K562 (cell line): ENCODE results near the gene OR10C1. TPM values are rescaled to one million over a fixed set of nuclear protein-coding genes. Genes with fewer than 3 reads are reported as not detected.

ENCODE experiments used
- ATAC-seq: fragments of 200-7000 bp; cut with Tn5 transposase; 3 replicates; pipeline ENCODE4 v1.9.1; 2020; ENCODE audit warnings: moderate library complexity
- BruUV-seq: library from RNA; stranded (reverse); fragments of 400-500 nt; replicated peaks from 2 replicates; lab custom pipeline; 2021; lab: Mats Ljungman, UMichigan
- CTCF ChIA-PET: fragments of 300-600 bp; formaldehyde crosslinking; extraction: SDS; loops from one replicate; lab custom pipeline; 2021; ENCODE audit warnings: low intra/inter-chr PET ratio; lab: Yijun Ruan, JAX
- POLR2A ChIA-PET: fragments of 300-600, 350-650 bp; sonication (Branson Sonifier 250); formaldehyde crosslinking; extraction: SDS; loops from one replicate; lab custom pipeline; 2021; ENCODE audit warnings: antibody characterized with exemption, inconsistent platforms; lab: Yijun Ruan, JAX
- DNase-seq, 4 experiments: peaks; one replicate each; pipeline versions ENCODE4 v3.0.0 to v3.0.0-alpha.2; 2011 to 2018; ENCODE audit warnings: low spot score in 3 of 4, mixed read lengths in 3 of 4; ENCODE audit errors: extremely low read depth in 1 of 4
- FAIRE-seq: peaks from 2 replicates; lab custom pipeline; 2011; peaks lifted over from hg19 to GRCh38; lab: Jason Lieb, UNC
- H2AFZ ChIP-seq: 2 replicates; pipeline ENCODE4 v1.6.0; 2011; ENCODE audit warnings: low read depth, low read length, control low read depth, inconsistent platforms
- H3K27ac ChIP-seq: fragments of 200-600 bp; 3 replicates; pipeline ENCODE4 v1.8.0; 2011; ENCODE audit warnings: low read depth, mild to moderate bottlenecking, control low read depth, inconsistent platforms, low read length, moderate library complexity, mixed read lengths; ENCODE audit errors: extremely low read depth
- H3K27me3 ChIP-seq, 2 experiments: fragments of 300-600 bp in 1 of 2; 2 replicates in 1 of 2; 3 replicates in 1 of 2; pipeline versions ENCODE4 v1.6.0 to v1.8.0; 2011; ENCODE audit warnings: inconsistent platforms in 2 of 2, low read length in 2 of 2, mild to moderate bottlenecking in 1 of 2, mixed read lengths in 1 of 2, moderate library complexity in 1 of 2; ENCODE audit not compliant: control insufficient read depth in 2 of 2, insufficient read depth in 2 of 2
- H3K36me3 ChIP-seq: fragments of 300-600 bp; 3 replicates; pipeline ENCODE4 v1.8.0; 2011; ENCODE audit warnings: mild to moderate bottlenecking, low read length, inconsistent platforms; ENCODE audit not compliant: control insufficient read depth, insufficient read depth
- H3K4me1 ChIP-seq, 2 experiments: fragments of 200-600 bp in 1 of 2; replicated peaks in 1 of 2; 2 replicates in 1 of 2; 3 replicates in 1 of 2; pipeline versions ENCODE4 v1.5.1 to v1.8.0; 2011; ENCODE audit warnings: inconsistent platforms in 2 of 2, low read length in 2 of 2, mild to moderate bottlenecking in 1 of 2, mixed read lengths in 1 of 2, moderate library complexity in 1 of 2; ENCODE audit not compliant: control insufficient read depth in 2 of 2, insufficient read depth in 2 of 2
- H3K4me2 ChIP-seq: 2 replicates; pipeline ENCODE4 v1.6.1; 2011; ENCODE audit warnings: low read length, control low read depth, inconsistent platforms, mixed read lengths; ENCODE audit not compliant: insufficient read depth
- H3K4me3 ChIP-seq: fragments of 200-600 bp; sonication (generic), shearing (Covaris generic); 2 replicates; pipeline ENCODE4 v1.5.1; 2016; ENCODE audit warnings: control low read depth, inconsistent platforms
- H3K79me2 ChIP-seq: fragments of 200-600 bp; 3 replicates; pipeline ENCODE4 v1.8.0; 2011; ENCODE audit warnings: low read length, inconsistent platforms; ENCODE audit not compliant: control insufficient read depth, insufficient read depth
- H3K9ac ChIP-seq, 2 experiments: 2 replicates each; pipeline versions ENCODE4 v1.6.0 to v1.6.1; 2011; ENCODE audit warnings: low read depth in 2 of 2, low read length in 2 of 2, control low read depth in 1 of 2, inconsistent platforms in 1 of 2, mild to moderate bottlenecking in 1 of 2, mixed read lengths in 1 of 2; ENCODE audit not compliant: insufficient read depth in 1 of 2
- H3K9me1 ChIP-seq: one replicate; pipeline ENCODE4 v1.6.0; 2011; ENCODE audit warnings: inconsistent platforms, mild to moderate bottlenecking, low read length, moderate library complexity; ENCODE audit not compliant: control insufficient read depth, insufficient read depth
- H3K9me3 ChIP-seq: replicated peaks from 2 replicates; pipeline ENCODE4 v1.5.1; 2011; ENCODE audit warnings: low read depth, low read length, inconsistent platforms; ENCODE audit not compliant: control insufficient read depth, insufficient read depth
- H4K20me1 ChIP-seq: replicated peaks from 2 replicates; pipeline ENCODE4 v1.6.1; 2011; ENCODE audit warnings: low read length, inconsistent platforms, mixed read lengths; ENCODE audit not compliant: control insufficient read depth, insufficient read depth
- CREB3L1 ChIP-seq: fragments of 450-650 bp; IDR thresholded peaks from 2 replicates; pipeline ENCODE4 v1.6.1; 2014; ENCODE audit warnings: low read depth, mild to moderate bottlenecking, moderate library complexity, borderline replicate concordance
- ILK ChIP-seq: fragments of 450-650 bp; IDR thresholded peaks from 2 replicates; pipeline ENCODE4 v1.6.1; 2016; ENCODE audit warnings: missing genetic modification characterization, low read depth, mild to moderate bottlenecking, missing compliant biosample characterization, moderate library complexity, borderline replicate concordance
- RBFOX2 ChIP-seq: fragments of 200-400 bp; formaldehyde crosslinking; IDR thresholded peaks from 2 replicates; pipeline ENCODE4 v1.6.1; 2017; ENCODE audit warnings: low read depth, mild to moderate bottlenecking, low read length, moderate library complexity
- RFX5 ChIP-seq: IDR thresholded peaks from 2 replicates; pipeline ENCODE4 v1.6.1; 2011; ENCODE audit warnings: low read depth, mild to moderate bottlenecking, improper control_type of control experiment, low read length
- SIN3B ChIP-seq: fragments of 450-650 bp; IDR thresholded peaks from 2 replicates; pipeline ENCODE4 v1.6.1; 2017; ENCODE audit warnings: low read depth, mild to moderate bottlenecking, moderate library complexity
- SMAD1 ChIP-seq: fragments of 150-350 bp; IDR thresholded peaks from 2 replicates; pipeline ENCODE4 v1.6.1; 2014; ENCODE audit warnings: low read length, low read depth; ENCODE audit not compliant: partially characterized antibody
- SMAD4 ChIP-seq: fragments of 250-450 bp; sonication (Bioruptor Pico); conservative IDR thresholded peaks from 2 replicates; pipeline ENCODE4 v1.8.0; 2021; ENCODE audit warnings: inconsistent platforms, mild to moderate bottlenecking, moderate library complexity
- SPI1 ChIP-seq: IDR thresholded peaks from 2 replicates; pipeline ENCODE4 v1.6.1; 2011; ENCODE audit warnings: low read depth, low read length, control low read depth, borderline replicate concordance
- STAG1 ChIP-seq: sonication (generic); formaldehyde crosslinking; IDR thresholded peaks from 2 replicates; pipeline ENCODE4 v1.5.0; 2020; ENCODE audit warnings: missing genetic modification reagents, borderline replicate concordance
- ZBTB1 ChIP-seq: sonication (generic); formaldehyde crosslinking; IDR thresholded peaks from 2 replicates; pipeline ENCODE4 v1.8.1; 2023; ENCODE audit warnings: missing genetic modification reagents, low read depth, mild to moderate bottlenecking, borderline replicate concordance
- WGBS: fragments of 100-300 bp; shearing (Covaris generic); methylation state at CpG from one replicate; pipeline ENCODE4 v1.1.6; 2016; ENCODE audit warnings: low coverage, mixed read lengths; ENCODE audit not compliant: insufficient coverage; ENCODE audit errors: missing lambda C conversion rate; 5-methylcytosine and 5-hydroxymethylcytosine counted together
- in situ Hi-C: fragments of 300-500 bp; cut with MboI; formaldehyde crosslinking; loops from 4 replicates; pipeline ENCODE4 v1.15.0; 2018; ENCODE audit warnings: inconsistent platforms, mixed read lengths
- intact Hi-C: fragments of 100-400 bp; cut with micrococcal nuclease; formaldehyde crosslinking; loops from 2 replicates; pipeline ENCODE4 v1.14.2; 2022
- polyA plus RNA-seq, 8 experiments: library from polyadenylated mRNA; depleted of rRNA in 4 of 8; stranded (reverse) in 5 of 8; unstranded in 3 of 8; fragments of >200 nt; fragmentation: Nextera tagmentation in 2 of 8; fragmentation: Illumina TruSeq in 1 of 8; extraction: Ambion mirVana in 2 of 8; extraction: Trizol in 1 of 8; gene quantifications; 2 replicates each; pipeline versions ENCODE4 v1.2.1 to v1.2.3, GENCODE V29; 2011 to 2014; ENCODE audit warnings: inconsistent platforms in 1 of 8, missing spikeins in 1 of 8
- total RNA-seq, 7 experiments: library from RNA; depleted of rRNA in 6 of 7; stranded (reverse); fragments of >200 nt in 6 of 7; fragmentation: Illumina TruSeq in 2 of 7; extraction: Trizol in 2 of 7; gene quantifications; 2 replicates each; pipeline versions ENCODE4 v1.2.1 to v1.2.3, GENCODE V29; 2011 to 2021; ENCODE audit warnings: low replicate concordance in 1 of 7
- TF ChIP-seq, protein P1 (sequence below): fragments of 250-450 bp; sonication (Bioruptor Pico); IDR thresholded peaks from 2 replicates; pipeline ENCODE4 v1.4.0; 2020; ENCODE audit warnings: mild to moderate bottlenecking, moderate library complexity
- TF ChIP-seq, protein P2 (sequence below): sonication (generic); formaldehyde crosslinking; IDR thresholded peaks from 2 replicates; pipeline ENCODE4 v1.8.0; 2023; ENCODE audit warnings: missing genetic modification reagents, mild to moderate bottlenecking, borderline replicate concordance

Gene OR10C1
- total and polyA plus RNA-seq, 9 of the 15 experiments (the other 6 are each of a cell fraction or from before 2014, with no cell fraction given) = not detected

DNA sequence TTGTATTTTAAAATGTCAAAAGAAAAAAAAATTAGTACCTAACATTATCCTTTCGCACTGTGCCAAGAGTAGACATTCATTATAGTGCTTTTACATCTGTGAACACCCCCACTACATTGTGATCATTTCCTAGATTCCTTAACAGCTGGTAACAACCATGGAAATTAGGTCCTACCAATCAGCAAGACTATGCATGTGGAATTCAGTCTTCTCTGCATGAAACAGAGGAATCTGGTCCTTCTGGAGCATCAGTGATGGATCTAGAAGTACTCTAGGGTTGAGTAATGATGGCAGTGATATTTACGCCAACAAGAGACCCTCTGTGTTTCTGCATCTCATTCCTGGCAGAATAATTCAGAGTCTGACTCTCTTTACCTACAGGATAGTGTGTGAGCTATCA is 14.9 kb upstream of the OR10C1 start:
- H3K4me3 ChIP-seq = no peak overlapping the region
- peaks cover 0 to 8% of the 10 kb centered on the region in 2 experiments; a peak in 3 of 5 replicates for H3K27me3 ChIP-seq
- intact Hi-C loops (no loop called here), in situ Hi-C loops (no loop called here)
- ChIA-PET POLR2A (interaction anchor here (1.4 kb wide), 1 partner anchor 11 kb away, joined by 4 read pairs; no protein-coding TSS in a partner anchor), CTCF (interaction anchor here (1.6 kb wide), 1 partner anchor 165 kb away, joined by 4 read pairs; no protein-coding TSS in a partner anchor)
- H3K9ac ChIP-seq = no peak overlapping the region
- no peak overlapping the region for H3K4me2 ChIP-seq
- no peaks in the 10 kb centered on the region for H3K9me3 ChIP-seq
- DNase-seq = no peak
- no TSS peak for BruUV-seq
- no peaks in the 10 kb centered on the region for H3K4me1 ChIP-seq
- H3K9me1 ChIP-seq = no peaks in the 10 kb centered on the region
- no peak for FAIRE-seq
- no peak overlapping the region for H3K27ac ChIP-seq
- 0% methylated on average over 2 of the region's 2 CpGs for WGBS
- H3K36me3 ChIP-seq = no peaks in the 10 kb centered on the region
- no peaks in the 10 kb centered on the region for H4K20me1 ChIP-seq
- no peak overlapping the region for H2AFZ ChIP-seq
- no peaks in the 10 kb centered on the region for H3K79me2 ChIP-seq
- ATAC-seq = no peak
- TF ChIP-seq, protein P1, sequence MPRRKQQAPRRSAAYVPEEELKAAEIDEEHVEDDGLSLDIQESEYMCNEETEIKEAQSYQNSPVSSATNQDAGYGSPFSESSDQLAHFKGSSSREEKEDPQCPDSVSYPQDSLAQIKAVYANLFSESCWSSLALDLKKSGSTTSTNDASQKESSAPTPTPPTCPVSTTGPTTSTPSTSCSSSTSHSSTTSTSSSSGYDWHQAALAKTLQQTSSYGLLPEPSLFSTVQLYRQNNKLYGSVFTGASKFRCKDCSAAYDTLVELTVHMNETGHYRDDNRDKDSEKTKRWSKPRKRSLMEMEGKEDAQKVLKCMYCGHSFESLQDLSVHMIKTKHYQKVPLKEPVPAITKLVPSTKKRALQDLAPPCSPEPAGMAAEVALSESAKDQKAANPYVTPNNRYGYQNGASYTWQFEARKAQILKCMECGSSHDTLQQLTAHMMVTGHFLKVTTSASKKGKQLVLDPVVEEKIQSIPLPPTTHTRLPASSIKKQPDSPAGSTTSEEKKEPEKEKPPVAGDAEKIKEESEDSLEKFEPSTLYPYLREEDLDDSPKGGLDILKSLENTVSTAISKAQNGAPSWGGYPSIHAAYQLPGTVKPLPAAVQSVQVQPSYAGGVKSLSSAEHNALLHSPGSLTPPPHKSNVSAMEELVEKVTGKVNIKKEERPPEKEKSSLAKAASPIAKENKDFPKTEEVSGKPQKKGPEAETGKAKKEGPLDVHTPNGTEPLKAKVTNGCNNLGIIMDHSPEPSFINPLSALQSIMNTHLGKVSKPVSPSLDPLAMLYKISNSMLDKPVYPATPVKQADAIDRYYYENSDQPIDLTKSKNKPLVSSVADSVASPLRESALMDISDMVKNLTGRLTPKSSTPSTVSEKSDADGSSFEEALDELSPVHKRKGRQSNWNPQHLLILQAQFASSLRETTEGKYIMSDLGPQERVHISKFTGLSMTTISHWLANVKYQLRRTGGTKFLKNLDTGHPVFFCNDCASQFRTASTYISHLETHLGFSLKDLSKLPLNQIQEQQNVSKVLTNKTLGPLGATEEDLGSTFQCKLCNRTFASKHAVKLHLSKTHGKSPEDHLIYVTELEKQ (CRISPR knock-in tag) = no peak
- TF ChIP-seq ILK (tag) (no peak), CREB3L1 (no peak), ZBTB1 (CRISPR knock-in tag) (no peak), RBFOX2 (no peak), SPI1 (no peak), RFX5 (no peak), SMAD4 (CRISPR knock-in tag) (no peak), STAG1 (CRISPR knock-in tag) (no peak), SIN3B (no peak), SMAD1 (no peak)
- TF ChIP-seq, protein P2, sequence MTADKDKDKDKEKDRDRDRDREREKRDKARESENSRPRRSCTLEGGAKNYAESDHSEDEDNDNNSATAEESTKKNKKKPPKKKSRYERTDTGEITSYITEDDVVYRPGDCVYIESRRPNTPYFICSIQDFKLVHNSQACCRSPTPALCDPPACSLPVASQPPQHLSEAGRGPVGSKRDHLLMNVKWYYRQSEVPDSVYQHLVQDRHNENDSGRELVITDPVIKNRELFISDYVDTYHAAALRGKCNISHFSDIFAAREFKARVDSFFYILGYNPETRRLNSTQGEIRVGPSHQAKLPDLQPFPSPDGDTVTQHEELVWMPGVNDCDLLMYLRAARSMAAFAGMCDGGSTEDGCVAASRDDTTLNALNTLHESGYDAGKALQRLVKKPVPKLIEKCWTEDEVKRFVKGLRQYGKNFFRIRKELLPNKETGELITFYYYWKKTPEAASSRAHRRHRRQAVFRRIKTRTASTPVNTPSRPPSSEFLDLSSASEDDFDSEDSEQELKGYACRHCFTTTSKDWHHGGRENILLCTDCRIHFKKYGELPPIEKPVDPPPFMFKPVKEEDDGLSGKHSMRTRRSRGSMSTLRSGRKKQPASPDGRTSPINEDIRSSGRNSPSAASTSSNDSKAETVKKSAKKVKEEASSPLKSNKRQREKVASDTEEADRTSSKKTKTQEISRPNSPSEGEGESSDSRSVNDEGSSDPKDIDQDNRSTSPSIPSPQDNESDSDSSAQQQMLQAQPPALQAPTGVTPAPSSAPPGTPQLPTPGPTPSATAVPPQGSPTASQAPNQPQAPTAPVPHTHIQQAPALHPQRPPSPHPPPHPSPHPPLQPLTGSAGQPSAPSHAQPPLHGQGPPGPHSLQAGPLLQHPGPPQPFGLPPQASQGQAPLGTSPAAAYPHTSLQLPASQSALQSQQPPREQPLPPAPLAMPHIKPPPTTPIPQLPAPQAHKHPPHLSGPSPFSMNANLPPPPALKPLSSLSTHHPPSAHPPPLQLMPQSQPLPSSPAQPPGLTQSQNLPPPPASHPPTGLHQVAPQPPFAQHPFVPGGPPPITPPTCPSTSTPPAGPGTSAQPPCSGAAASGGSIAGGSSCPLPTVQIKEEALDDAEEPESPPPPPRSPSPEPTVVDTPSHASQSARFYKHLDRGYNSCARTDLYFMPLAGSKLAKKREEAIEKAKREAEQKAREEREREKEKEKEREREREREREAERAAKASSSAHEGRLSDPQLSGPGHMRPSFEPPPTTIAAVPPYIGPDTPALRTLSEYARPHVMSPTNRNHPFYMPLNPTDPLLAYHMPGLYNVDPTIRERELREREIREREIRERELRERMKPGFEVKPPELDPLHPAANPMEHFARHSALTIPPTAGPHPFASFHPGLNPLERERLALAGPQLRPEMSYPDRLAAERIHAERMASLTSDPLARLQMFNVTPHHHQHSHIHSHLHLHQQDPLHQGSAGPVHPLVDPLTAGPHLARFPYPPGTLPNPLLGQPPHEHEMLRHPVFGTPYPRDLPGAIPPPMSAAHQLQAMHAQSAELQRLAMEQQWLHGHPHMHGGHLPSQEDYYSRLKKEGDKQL (CRISPR knock-in tag) = no peak
